ENCODE measurements around the gene ANO2.

The ANO2 gene

DNA sequence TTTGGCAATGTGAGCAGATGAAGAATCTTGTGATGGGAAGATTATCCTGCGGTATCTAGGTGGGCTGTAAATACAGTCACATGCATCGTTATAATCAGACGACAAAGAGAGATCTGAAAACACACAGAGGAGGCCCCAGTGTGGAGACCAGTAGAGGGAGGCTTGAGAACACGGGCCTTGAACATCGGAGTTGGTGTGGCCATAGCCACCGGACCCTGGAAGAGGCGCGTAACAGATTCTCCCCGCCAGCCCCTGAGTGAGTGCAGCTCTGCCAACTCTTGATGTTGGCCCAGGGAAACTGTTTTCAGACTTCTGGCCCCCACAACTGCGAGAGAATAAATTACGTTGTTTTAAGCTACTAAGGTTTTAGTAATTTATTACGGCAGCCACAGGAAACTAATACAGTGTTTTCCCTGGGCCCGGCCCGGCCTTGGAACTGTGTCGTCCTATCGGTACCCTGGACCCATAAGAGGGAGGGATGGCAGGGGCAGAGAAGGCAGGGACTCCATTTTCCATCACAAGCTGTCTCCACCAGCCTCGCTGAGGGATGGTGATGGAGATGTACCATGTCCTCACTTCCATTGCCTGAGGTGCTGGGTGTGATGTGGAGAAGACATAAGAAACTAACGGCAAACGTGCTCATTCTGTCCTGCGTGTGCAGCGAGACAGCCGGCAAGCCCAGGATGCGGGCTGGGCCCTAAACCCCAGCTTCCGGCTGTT, 421.5 kb downstream of the ANO2 start:
- H3K4me3 ChIP-seq (ENCODE audit: control insufficient read depth, low read depth, low read length): no peak overlapping the region
- no peak for TF ChIP-seq CTCF (IDR thresholded peaks at IDR 0.05; ENCODE audit: control insufficient read depth, insufficient read depth, low read depth, low read length, missing control alignments)
- DNase-seq (ENCODE audit: low read depth): no peak

DNA sequence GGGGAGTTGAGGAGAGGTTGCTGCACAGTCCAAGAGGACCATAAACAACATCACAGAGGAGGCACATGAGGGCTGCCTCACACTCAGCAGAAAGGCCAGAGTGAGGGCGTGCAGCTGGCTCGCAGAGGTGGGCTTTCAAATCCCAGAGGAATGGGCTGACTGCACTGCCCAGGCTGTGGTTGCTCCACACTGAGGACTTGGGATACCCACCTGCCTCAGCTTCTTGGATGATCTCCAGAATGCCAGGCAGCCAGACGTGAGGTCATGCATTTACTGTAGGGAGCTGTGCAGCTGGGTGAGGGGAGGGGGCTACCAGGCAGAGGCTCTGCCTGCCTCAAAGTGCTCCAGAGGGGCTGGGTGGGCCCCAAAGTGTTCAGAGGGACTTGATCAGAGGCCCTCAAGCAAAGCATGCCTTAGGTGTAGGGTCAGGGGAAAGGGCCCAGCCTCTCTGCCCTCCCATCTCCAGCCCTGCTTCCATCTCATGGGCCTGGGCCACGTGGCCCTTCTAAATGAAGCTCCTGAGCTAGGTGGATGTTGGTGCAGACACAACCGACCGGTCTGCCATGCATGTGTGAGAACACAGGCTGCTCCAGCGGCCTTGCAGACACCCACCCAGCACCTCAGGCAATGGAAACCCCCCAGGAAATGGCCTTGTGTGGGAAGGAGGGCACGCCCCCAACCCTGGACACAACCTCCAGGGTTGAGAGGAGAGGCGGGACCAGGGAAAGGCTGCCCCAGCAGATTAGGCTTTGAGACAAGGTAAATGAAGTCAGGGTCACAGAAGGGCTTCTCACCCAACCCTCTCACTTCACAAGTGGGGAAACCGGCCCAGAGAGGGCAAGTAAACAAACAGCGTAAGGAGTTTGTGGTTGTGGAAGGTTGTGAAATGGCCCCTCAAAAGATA, 422.4 kb downstream of the ANO2 start:
- no peak for DNase-seq (ENCODE audit: low read depth)
- no peak overlapping the region for H3K4me3 ChIP-seq (ENCODE audit: control insufficient read depth, low read depth, low read length)
- TF ChIP-seq CTCF (IDR thresholded peaks at IDR 0.05; ENCODE audit: control insufficient read depth, insufficient read depth, low read depth, low read length, missing control alignments): no peak

GRCh38 chr12:5521456-5522325, 423.4 kb downstream of the ANO2 start:
- no peak for TF ChIP-seq CTCF (IDR thresholded peaks at IDR 0.05; ENCODE audit: control insufficient read depth, insufficient read depth, low read depth, low read length, missing control alignments)
- no peak for DNase-seq (ENCODE audit: low read depth)
- no peak overlapping the region for H3K4me3 ChIP-seq (ENCODE audit: control insufficient read depth, low read depth, low read length)

DNA sequence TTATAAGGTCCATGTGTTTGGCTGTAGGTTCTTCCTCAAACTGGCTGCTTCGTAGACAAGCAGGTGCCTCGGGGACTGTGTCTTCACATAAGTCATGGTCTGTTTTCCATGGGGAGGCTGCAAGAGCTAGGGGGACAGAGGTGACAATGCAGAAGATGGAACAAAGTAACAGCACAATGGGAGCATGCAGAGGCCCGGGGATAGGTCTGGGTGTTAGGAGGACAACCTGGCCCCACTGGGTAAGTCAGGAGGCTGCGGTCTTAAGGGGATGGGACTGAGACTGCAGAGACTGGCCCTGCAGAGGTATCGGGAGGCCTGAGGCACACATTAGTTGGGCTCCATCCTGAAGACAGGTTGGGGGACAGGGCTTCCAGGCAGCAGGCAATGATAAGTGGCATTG, 424.2 kb downstream of the ANO2 start:
- no peak for TF ChIP-seq CTCF (IDR thresholded peaks at IDR 0.05; ENCODE audit: control insufficient read depth, insufficient read depth, low read depth, low read length, missing control alignments)
- DNase-seq (ENCODE audit: low read depth): no peak

GRCh38 chr12:5520037-5520436, 425.0 kb downstream of the ANO2 start:
- no peak overlapping the region for H3K4me3 ChIP-seq (ENCODE audit: control insufficient read depth, low read depth, low read length)
- TF ChIP-seq CTCF (IDR thresholded peaks at IDR 0.05; ENCODE audit: control insufficient read depth, insufficient read depth, low read depth, low read length, missing control alignments): no peak

More for the DNA sequence above, 424.2 kb downstream of the ANO2 start:
- H3K4me3 ChIP-seq (ENCODE audit: control insufficient read depth, low read depth, low read length): no peak overlapping the region

More at GRCh38 chr12:5520037-5520436, 425.0 kb downstream of the ANO2 start:
- DNase-seq (ENCODE audit: low read depth): no peak
